ENCODE measurements around the gene DGCR6L. TPM values are rescaled to one million over a fixed set of nuclear protein-coding genes. Genes with fewer than 3 reads are reported as not detected.
"Not testable (repeated sequence)": the region's sequence is repeated elsewhere in the genome, so short reads cannot be mapped to it uniquely, and the experiment has no call there.

DGCR6L gene
- total RNA-seq = 44.2 TPM
- long read RNA-seq, transcript DGCR6L-201 (5 exons, 1,154 nt) = major isoform, 49 of 54 reads
- long read RNA-seq, partial matches to known transcripts = 2 of 54 reads
- long read RNA-seq, other reads (novel, unspliced or antisense) = 1 of 54 reads

DNA sequence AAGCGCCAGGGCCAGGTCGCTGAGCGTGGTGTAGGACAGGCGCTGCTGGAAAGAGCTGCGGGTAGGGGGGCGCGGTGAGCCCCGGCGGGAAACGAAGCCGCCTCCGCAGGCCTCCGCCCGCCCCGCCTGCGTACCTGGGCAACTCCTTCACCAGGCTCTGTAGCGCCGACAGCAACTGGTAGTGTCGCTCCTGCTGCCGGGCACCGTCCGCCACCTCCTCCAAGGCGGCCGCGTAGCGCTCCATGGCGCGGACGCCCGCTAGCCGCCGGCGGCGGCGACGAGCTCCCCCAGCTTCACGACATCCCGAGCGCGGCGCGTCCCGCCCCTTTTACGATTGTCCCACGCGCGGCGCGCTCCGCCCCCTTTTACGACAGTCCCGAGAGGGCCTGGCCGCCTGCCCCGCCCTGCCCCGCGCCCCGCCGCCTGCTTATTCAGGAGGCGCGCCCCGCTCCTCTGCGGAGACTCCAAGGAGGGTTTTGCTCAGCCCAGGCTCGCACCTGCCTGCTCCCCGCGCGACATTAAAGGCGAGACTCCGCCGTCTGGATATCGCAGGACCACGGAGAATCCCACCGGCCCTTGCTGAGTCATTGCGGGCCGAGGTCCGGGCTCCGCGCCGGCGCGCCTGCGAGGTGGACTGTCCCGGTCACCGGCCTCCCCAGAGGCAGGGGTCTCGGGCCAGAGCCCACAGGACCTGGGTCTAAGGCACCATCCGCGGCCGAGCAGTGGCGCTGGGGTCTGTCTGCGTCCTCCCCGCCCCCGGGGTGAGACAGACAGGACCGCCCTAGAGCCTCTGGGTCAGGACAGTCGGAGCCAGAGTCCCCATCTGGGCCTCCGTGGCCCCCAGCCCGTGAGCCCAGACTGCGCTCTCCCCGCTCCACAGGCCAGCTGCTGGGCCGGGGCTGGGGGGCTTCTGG, at the start of gene DGCR6L:
TSS of gene DGCR6L (minus strand) at position 316 of the 914 bp plus-strand sequence. CDS start at position 244, 72 bp downstream.
- DNase-seq (ENCODE audit: missing footprints) (peak; percentile 99), ATAC-seq (peak; percentile 93)
- intact Hi-C loops (cut with DNase I) = loop anchor here (10.0 kb wide), 1 partner anchor 75 kb away; the partner anchor contains the start of gene ZNF74

DNA sequence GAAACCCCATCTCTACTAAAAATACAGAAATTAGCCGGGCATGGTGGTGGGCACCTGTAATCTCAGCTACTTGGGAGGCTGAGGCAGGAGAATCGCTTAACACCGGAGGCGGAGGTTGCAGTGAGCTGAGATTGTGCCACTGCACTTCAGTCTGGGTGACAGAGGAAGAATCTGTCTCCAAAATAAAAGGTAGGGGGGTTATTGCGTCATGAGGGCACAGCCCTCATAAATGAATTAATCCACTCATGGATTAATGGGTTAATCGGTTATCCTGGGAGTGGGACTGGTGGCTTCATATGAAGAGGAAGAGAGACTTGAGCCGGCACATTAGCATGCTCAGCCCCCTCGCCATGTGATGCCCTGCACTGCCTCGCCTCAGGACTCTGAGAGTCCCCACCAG, 49.0 kb upstream of the DGCR6L start:
- DNase-seq (ENCODE audit: missing footprints); intact Hi-C loops (cut with DNase I); ATAC-seq: not testable (repeated sequence)

DNA sequence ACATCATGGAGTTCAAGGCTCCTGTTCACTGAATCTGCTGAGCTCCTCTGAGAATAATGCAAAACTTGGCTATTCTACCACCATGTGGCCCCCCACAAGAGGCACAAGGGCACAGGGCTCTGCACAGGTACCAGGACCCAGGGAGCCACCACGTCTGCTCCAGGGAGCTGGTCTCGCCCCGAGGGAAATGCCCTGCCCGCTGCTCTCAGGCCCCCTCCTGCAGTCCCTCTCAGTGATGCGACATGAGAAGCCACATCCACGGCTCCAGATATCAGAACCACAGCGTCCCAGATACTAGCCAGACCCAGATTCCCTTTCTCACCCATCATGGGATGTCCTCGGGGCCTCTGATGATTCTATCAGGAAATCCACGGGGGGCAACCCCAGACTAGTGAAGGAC, 47.0 kb upstream of the DGCR6L start:
- ATAC-seq; DNase-seq (ENCODE audit: missing footprints); intact Hi-C loops (cut with DNase I): not testable (repeated sequence)

DNA sequence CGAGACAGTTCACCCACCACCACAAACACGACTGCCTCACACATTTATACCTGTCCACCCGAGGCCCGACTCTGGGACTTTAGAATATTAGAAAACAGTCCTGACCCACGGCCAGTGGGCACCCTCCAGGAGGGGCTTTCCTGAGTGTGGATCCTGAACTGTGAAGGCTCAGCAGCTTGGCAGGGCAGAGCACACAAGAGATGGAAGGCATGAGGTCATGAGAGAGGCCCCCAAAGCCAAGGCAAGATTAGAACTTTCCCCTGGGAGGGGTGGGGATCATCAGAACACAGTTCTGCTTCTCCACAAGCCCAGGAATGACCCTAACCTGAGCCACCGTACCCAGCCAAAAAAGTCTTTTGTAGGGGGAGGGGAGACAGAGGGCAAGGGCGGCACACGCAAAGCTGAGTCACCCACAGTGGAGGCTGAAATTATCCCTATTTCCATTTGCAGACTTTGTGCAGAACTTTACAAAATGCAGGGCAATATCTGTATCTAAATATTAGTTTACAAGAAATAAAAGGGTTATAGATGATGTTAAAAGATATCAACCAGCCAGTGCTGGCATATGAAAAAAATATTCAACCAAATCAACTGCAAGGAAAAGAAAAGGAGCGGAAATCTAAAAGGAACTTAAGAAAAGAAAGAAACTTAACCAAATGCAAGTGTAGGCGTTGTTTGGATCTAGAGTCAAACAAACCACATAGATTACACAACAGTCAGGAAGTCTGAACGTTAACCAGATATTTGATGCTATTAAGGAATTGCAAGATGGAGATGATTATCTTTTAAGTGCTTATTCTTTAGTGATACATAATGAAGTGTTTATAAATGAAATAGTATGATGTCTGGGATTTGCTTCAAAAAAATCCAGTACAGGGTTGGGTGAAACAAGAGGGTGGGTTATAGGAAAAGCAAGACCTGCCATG, 44.7 kb upstream of the DGCR6L start:
- DNase-seq (ENCODE audit: missing footprints); intact Hi-C loops (cut with DNase I); ATAC-seq: not testable (repeated sequence)

DNA sequence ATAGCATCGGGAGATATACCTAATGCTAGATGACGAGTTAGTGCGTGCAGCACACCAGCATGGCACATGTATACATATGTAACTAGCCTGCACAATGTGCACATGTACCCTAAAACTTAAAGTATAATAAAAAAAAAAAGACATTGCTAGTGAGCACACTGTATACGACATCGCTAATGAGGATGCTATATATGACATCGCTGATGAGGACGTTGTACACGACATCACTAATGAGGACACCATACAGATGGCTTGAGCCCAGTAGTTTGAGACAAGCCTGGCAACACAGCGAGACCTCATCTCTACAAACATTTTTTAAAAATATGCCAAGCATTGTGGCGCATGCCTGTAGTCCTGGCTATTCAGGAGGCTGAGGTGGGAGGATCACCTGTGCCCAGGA, 42.5 kb upstream of the DGCR6L start:
- ATAC-seq; intact Hi-C loops (cut with DNase I); DNase-seq (ENCODE audit: missing footprints): not testable (repeated sequence)

DNA sequence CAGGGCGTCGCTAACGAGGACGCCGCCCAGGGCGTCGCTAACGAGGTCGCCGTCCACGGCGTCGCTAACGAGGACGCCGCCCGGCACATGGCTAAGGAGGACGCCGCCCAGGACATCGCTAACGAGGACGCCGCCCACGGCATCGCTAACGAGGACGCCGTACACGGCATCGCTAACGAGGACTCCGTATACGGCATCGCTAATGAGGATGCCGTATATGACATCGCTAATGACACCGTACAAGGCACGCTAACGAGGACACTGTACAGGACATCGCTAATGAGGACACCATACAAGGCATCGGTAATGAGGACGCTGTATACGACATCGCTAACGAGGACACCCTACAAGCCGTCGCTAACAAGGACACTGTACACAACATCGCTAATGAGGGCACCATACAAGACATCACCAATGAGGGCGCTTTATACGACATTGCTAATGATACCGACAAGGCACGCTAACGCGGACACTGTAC, 41.9 kb upstream of the DGCR6L start:
- DNase-seq (ENCODE audit: missing footprints); intact Hi-C loops (cut with DNase I); ATAC-seq: not testable (repeated sequence)

DNA sequence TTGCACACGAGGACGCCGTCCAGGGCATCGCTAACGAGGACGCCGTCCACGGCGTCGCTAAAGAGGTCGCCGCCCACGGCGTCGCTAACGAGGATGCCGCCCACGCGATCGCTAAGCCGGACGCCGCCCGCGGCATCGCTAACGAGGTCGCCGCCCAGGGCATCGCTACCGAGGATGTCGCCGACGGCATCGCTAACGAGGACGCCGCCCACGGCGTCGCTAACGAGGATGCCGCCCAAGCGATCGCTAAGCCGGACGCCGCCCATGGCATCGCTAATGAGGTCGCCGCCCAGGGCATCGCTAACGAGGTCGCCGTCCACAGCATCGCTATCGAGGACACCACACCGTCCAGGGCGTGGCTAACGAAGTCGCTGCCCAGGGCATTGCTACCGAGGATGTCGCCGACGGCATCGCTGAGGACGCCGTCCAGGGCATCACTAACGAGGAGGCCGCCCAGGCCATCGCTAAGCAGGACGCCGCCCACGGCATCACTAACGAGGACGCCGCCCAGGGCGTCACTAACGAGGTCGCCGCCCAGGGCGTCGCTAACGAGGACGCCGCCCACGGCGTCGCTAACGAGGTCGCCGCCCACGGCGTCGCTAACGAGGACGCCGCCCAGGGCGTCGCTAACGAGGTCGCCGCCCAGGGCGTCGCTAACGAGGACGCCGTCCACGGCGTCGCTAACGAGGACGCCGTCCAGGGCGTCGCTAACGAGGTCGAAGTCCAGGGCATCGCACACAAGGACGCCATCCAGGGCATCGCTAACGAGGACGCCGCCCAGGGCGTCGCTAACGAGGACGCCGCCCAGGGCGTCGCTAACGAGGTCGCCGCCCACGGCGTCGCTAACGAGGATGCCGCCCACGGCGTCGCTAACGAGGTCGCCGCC, 41.2 kb upstream of the DGCR6L start:
- DNase-seq (ENCODE audit: missing footprints); ATAC-seq; intact Hi-C loops (cut with DNase I): not testable (repeated sequence)

DNA sequence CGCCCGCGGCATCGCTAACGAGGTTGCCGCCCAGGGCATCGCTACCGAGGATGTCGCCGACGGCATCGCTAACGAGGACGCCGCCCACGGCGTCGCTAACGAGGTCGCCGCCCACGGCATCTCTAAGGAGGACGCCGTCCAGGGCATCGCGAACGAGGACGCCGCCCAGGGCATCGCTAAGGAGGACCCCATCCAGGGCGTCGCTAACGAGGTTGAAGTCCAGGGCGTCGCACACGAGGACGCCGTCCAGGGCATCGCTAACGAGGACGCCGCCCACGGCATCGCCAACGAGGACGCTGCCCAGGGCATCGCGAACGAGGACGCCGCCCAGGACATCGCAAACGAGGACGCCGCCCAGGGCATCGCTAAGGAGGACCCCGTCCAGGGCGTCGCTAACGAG, 40.4 kb upstream of the DGCR6L start:
- DNase-seq (ENCODE audit: missing footprints); ATAC-seq; intact Hi-C loops (cut with DNase I): not testable (repeated sequence)

DNA sequence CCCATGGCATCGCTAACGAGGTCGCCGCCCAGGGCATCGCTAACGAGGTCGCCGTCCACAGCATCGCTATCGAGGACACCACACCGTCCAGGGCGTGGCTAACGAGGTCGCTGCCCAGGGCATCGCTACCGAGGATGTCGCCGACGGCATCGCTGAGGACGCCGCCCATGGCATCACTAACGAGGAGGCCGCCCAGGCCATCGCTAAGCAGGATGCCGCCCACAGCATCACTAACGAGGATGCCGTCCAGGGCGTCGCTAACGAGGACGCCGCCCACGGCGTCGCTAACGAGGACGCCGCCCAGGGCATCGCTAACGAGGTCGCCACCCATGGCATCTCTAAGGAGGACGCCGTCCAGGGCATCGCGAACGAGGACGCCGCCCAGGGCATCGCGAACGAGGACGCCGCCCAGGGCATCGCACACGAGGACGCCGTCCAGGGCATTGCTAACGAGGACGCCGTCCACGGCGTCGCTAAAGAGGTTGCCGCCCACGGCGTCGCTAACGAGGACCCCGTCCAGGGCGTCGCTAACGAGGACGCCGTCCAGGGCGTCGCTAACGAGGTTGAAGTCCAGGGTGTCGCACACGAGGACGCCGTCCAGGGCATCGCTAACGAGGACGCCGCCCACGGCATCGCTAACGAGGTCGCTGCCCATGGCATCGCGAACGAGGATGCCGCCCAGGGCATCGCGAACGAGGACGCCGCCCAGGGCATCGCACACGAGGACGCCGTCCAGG, 38.8 kb upstream of the DGCR6L start:
- ATAC-seq; intact Hi-C loops (cut with DNase I): not testable (repeated sequence)

DNA sequence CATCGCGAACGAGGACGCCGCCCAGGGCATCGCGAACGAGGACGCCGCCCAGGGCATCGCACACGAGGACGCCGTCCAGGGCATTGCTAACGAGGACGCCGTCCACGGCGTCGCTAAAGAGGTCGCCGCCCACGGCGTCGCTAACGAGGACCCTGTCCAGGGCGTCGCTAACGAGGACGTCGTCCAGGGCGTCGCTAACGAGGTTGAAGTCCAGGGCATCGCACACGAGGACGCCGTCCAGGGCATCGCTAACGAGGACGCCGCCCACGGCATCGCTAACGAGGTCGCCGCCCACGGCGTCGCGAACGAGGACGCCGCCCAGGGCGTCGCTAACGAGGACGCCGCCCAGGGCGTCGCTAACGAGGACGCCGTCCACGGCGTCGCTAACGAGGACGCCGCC, 38.1 kb upstream of the DGCR6L start:
- ATAC-seq; DNase-seq (ENCODE audit: missing footprints); intact Hi-C loops (cut with DNase I): not testable (repeated sequence)

More for the DNA sequence above, 38.8 kb upstream of the DGCR6L start:
- DNase-seq (ENCODE audit: missing footprints) = not testable (repeated sequence)

DNA sequence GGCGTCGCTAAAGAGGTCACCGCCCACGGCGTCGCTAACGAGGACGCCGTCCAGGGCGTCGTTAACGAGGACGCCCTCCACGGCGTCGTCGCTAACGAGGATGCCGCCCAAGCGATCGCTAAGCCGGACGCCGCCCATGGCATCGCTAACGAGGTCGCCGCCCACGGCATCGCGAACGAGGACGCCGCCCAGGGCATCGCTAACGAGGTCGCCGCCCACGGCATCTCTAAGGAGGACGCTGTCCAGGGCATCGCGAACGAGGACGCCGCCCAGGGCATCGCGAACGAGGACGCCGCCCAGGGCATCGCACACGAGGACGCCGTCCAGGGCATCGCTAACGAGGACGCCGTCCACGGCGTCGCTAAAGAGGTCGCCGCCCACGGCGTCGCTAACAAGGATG, 37.0 kb upstream of the DGCR6L start:
- intact Hi-C loops (cut with DNase I); DNase-seq (ENCODE audit: missing footprints); ATAC-seq: not testable (repeated sequence)

DNA sequence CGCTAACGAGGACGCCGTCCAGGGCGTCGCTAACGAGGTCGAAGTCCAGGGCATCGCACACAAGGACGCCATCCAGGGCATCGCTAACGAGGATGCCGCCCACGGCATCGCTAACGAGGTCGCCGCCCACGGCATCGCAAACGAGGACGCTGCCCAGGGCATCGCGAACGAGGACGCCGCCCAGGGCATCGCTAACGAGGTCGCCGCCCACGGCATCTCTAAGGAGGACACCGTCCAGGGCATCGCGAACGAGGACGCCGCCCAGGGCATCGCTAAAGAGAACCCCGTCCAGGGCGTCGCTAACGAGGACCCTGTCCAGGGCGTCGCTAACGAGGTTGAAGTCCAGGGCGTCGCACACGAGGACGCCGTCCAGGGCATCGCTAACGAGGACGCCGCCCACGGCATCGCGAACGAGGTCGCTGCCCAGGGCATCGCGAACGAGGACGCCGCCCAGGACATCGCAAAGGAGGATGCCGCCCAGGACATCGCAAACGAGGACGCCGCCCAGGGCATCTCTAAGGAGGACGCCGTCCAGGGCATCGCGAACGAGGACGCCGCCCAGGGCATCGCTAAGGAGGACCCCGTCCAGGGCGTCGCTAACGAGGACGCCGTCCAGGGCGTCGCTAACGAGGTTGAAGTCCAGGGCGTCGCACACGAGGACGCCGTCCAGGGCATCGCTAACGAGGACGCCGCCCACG, 36.2 kb upstream of the DGCR6L start:
- intact Hi-C loops (cut with DNase I); ATAC-seq; DNase-seq (ENCODE audit: missing footprints): not testable (repeated sequence)

DNA sequence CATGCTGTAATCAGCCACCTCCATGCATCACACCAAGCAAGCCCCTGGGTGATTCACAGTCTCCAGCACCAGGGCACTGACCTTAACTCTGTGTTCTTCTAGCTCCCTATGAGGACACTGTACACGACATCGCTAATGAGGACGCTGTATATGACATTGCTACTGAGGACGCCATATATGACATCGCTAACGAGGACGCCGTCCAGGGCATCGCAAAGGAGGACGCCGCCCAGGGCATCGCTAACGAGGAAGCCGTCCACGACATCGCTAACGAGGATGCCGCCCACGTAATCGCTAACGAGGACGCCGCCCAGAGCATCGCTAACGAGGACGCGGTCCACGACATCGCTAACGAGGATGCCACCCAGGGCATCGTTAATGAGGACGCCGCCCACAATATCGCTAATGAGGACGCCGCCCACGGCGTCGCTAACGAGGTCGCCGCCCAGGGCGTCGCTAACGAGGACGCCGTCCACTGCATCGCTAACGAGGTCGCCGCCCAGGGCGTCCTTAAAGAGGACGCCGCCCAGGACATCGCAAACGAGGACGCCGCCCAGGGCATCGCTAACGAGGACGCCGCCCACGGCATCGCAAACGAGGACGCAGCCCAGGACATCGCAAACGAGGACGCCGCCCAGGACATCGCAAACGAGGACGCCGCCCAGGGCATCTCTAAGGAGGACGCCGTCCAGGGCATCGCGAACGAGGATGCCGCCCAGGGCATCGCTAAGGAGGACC, 34.5 kb upstream of the DGCR6L start:
- no peak for DNase-seq (ENCODE audit: missing footprints)
- intact Hi-C loops (cut with DNase I) = no loop called here
- ATAC-seq = no peak

DNA sequence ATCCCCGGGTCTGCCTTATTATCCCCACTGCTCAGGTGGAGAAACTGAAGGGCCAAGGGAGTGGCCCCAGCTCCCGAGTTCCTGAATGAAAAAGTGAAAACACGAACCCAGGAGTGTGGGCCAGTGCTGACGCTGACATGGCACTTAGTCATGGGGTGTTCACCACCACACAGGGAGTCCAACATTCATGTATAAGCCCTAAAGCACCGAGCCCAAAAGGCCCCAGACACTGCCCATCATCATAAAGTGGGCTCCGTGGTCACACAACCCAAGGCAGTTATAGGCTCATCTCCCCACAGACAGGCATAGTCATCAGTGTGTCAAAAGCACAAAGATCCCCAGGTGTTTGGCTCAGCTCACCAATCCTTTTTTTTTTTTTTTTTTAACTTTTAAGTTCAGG, 32.7 kb upstream of the DGCR6L start:
- intact Hi-C loops (cut with DNase I); DNase-seq (ENCODE audit: missing footprints); ATAC-seq: not testable (repeated sequence)

DNA sequence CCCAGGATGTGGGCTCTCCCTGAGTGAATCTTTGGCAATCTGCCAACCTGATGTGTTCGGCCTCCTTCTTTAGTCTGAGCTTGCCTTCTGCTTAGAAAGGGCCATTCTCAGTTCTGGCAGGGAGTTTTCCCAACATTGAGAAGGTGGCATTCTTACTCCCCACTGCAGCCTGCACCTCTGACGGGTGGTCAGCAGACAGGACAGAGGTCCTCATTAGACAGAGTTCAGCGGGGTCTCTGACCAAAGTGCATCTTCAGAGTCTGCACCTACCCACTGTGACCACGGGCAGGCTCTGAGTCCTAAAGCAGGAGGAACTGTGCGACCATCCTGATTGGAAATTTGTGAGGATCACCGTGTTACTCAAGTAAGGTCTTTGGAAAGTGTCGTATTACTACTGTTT, 26.7 kb upstream of the DGCR6L start:
- DNase-seq (ENCODE audit: missing footprints); intact Hi-C loops (cut with DNase I); ATAC-seq: not testable (repeated sequence)

DNA sequence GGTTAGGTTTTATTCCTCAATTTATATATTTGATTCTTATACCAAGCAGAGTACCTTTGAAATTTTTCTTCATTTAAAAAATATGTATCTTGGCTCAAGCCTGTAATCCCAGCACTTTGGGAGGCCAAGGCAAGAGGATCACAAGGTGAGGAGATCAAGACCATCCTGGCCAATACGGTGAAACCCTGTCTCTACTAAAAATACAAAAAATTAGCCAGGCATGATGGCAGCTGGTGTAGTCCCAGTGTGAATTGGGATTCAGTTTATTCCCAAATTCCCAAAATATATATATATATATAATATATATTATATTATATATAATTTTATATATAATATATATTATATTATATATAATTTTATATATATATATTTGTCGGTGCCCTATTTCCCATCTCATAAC, 18.4 kb upstream of the DGCR6L start:
- DNase-seq (ENCODE audit: missing footprints); intact Hi-C loops (cut with DNase I); ATAC-seq: not testable (repeated sequence)
